MCF 10A (cell line): Measurements from ENCODE around the gene PPDPF. TPM values are rescaled to one million over a fixed set of nuclear protein-coding genes. Genes with fewer than 3 reads are reported as not detected.
"Not testable (repeated sequence)": the region's sequence is repeated elsewhere in the genome, so short reads cannot be mapped to it uniquely, and the experiment has no call there.

Experiments used
- BruUV-seq: library from RNA; stranded (reverse); fragments of 400-500 nt; replicated peaks from 2 replicates; lab custom pipeline; 2021; lab: Mats Ljungman, UMichigan
- CTCF ChIA-PET: fragments of 300-600 bp; sonication (Branson Sonifier 250); formaldehyde crosslinking; extraction: SDS; loops from one replicate; lab custom pipeline; 2021; ENCODE audit warnings: antibody characterized with exemption, inconsistent platforms; lab: Yijun Ruan, JAX
- POLR2A ChIA-PET: fragments of 300-600, 350-650 bp; sonication (Branson Sonifier 250); formaldehyde crosslinking; extraction: SDS; loops from one replicate; lab custom pipeline; 2020; ENCODE audit warnings: antibody characterized with exemption, inconsistent platforms; lab: Yijun Ruan, JAX
- DNase-seq: peaks from one replicate; pipeline ENCODE4 v3.0.0-alpha.2; 2018; ENCODE audit not compliant: unreplicated experiment
- H3K27ac Mint-ChIP-seq: one replicate; pipeline ENCODE4 v1.8.0; 2022; ENCODE audit warnings: mild to moderate bottlenecking, low read depth, mixed read lengths; ENCODE audit not compliant: unreplicated experiment
- H3K27me3 Mint-ChIP-seq: one replicate; pipeline ENCODE4 v1.8.0; 2022; ENCODE audit warnings: mixed read lengths; ENCODE audit not compliant: insufficient read depth, unreplicated experiment
- H3K36me3 Mint-ChIP-seq: one replicate; pipeline ENCODE4 v1.8.0; 2022; ENCODE audit warnings: mild to moderate bottlenecking, moderate library complexity, mixed read lengths; ENCODE audit not compliant: insufficient read depth, unreplicated experiment
- H3K4me1 Mint-ChIP-seq: one replicate; pipeline ENCODE4 v1.8.0; 2022; ENCODE audit warnings: mixed read lengths; ENCODE audit not compliant: insufficient read depth, unreplicated experiment
- H3K4me3 Mint-ChIP-seq: one replicate; pipeline ENCODE4 v1.8.0; 2022; ENCODE audit warnings: mild to moderate bottlenecking, moderate library complexity, mixed read lengths; ENCODE audit not compliant: unreplicated experiment
- H3K9me3 Mint-ChIP-seq: one replicate; pipeline ENCODE4 v1.8.0; 2022; ENCODE audit warnings: mixed read lengths; ENCODE audit not compliant: unreplicated experiment
- intact Hi-C: fragments of 100-400 bp; cut with micrococcal nuclease; formaldehyde crosslinking; loops from 2 replicates; pipeline ENCODE4 v1.14.1; 2022
- total RNA-seq: library from RNA; stranded (reverse); gene quantifications from 2 replicates; pipeline ENCODE4 v1.2.3, GENCODE V29; 2022
- TF ChIP-seq, protein P1 (sequence below): fragments of 200-600 bp; IDR thresholded peaks from one replicate; pipeline ENCODE4 v1.8.0; 2022; ENCODE audit warnings: antibody characterized with exemption, mild to moderate bottlenecking; ENCODE audit not compliant: unreplicated experiment

The PPDPF gene
- total RNA-seq, 1 experiment from 2014 or later, result 315 TPM

DNA sequence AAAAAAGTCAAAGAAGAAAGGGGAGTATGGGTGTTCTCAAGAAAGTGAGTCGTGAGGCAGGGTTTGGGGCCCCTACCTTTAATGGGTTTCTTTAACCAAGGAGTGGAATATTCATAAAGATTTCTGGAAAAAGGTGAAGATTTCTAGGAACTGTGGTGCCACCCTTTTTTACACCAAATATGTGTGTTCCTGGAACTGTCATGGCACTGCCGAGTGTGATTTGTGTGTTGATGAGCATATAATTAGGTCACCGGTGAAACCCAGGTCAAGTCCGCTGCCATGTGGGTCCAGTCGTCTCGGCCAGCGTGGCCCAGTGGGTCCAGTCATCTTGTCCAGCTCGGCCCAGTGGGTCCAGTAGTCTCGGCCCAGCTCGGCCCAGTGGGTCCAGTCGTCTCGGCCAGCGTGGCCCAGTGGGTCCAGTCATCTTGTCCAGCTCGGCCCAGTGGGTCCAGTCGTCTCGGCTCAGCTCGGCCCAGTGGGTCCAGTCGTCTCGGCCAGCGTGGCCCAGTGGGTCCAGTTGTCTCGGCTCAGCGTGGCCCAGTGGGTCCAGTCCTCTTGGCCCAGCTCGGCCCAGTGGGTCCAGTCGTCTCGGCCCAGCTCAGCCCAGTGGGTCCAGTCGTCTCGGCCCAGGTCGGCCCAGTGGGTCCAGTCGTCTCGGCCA is 13.4 kb upstream of the PPDPF start:
- Mint-ChIP-seq H3K36me3 (no peaks in the 10 kb centered on the region), H3K4me3 (no peak overlapping the region), H3K27me3 (peaks cover 32% of the 10 kb centered on the region), H3K4me1 (peaks cover 8% of the 10 kb centered on the region), H3K27ac (no peak overlapping the region), H3K9me3 (no peaks in the 10 kb centered on the region)
- no peak for DNase-seq
- intact Hi-C loops, result no loop called here
- POLR2A ChIA-PET, result no interaction called here
- CTCF ChIA-PET, result interaction anchor here (1.4 kb wide), 1 partner anchor 11 kb away, joined by 12 read pairs; no protein-coding TSS in a partner anchor
- no TSS peak for BruUV-seq
- TF ChIP-seq, protein P1, sequence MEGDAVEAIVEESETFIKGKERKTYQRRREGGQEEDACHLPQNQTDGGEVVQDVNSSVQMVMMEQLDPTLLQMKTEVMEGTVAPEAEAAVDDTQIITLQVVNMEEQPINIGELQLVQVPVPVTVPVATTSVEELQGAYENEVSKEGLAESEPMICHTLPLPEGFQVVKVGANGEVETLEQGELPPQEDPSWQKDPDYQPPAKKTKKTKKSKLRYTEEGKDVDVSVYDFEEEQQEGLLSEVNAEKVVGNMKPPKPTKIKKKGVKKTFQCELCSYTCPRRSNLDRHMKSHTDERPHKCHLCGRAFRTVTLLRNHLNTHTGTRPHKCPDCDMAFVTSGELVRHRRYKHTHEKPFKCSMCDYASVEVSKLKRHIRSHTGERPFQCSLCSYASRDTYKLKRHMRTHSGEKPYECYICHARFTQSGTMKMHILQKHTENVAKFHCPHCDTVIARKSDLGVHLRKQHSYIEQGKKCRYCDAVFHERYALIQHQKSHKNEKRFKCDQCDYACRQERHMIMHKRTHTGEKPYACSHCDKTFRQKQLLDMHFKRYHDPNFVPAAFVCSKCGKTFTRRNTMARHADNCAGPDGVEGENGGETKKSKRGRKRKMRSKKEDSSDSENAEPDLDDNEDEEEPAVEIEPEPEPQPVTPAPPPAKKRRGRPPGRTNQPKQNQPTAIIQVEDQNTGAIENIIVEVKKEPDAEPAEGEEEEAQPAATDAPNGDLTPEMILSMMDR, result no peak

DNA sequence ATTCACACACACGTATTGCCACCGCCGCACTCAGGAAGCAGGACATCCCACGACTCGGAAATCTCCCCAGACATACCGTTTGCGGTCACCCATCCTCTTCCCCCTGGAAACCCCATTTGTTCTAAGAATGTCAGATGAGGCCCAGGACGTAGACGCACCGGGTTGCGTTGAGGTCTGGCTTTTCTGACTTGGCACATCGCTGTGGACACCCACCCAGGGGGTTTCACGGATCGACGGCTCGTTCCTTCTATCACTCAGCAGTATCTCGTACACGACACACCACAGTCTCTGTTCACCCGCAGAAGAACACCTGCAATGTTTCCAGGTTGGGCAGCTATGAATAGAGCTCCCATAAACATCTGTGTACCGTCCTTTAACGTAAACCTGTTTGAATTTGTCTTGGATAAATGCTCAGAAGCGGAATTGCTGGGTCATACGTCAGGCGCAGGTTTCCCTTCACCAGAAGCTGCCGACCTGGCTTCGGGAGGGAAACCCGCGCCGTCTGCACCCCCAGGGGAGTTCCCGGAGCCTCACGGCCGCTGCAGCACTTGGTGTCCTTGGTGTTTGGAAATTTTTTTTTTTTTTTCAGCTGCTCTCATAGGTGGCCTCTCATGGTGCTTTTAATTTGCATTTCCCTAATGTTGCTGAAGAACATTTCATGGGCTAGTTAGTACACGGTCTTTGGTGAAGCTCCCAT is 12.3 kb upstream of the PPDPF start:
- H3K4me3 Mint-ChIP-seq, result no peak overlapping the region
- H3K9me3 Mint-ChIP-seq, result no peaks in the 10 kb centered on the region
- BruUV-seq, result no TSS peak
- no peak for DNase-seq
- H3K27me3 Mint-ChIP-seq, result peaks cover 42% of the 10 kb centered on the region
- intact Hi-C loops, result no loop called here
- no peak overlapping the region for H3K27ac Mint-ChIP-seq
- ChIA-PET POLR2A (interaction anchor here (0.6 to 1.1 kb wide), 2 partner anchors 12 to 27 kb away, joined by 3 to 9 read pairs; partner anchors contain the start of gene PPDPF), CTCF (interaction anchor here (0.7 to 1.4 kb wide), 2 partner anchors 12 to 410 kb away, joined by 6 to 12 read pairs; no protein-coding TSS in a partner anchor)
- no peaks in the 10 kb centered on the region for H3K36me3 Mint-ChIP-seq
- peaks cover 8% of the 10 kb centered on the region for H3K4me1 Mint-ChIP-seq
- TF ChIP-seq, protein P1, result no peak

DNA sequence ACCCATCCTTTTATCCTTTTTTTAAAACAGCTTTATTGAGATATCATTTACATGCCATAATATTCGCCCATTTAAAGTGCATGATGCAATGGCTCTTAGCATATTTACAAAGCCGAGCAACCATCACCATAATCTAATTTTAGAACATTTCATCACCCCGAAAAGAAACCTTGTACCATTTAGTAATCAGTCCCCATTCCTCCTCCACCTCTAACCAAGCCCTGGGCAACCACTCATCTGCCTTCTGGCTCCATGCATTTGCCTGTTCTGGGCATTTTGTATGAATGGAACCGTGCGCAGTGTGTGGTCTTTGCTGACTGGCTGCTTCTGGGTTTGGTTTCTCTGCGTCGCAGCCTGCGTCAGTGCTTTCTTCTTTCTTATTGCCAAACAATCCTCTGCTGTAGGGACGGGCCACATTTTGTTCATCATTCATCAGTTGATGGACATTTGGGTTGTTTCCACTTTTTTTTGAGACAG is 11.4 kb upstream of the PPDPF start:
- H3K36me3 Mint-ChIP-seq, result no peaks in the 10 kb centered on the region
- H3K9me3 Mint-ChIP-seq, result no peaks in the 10 kb centered on the region
- no peak for DNase-seq
- no peak overlapping the region for H3K27ac Mint-ChIP-seq
- peaks cover 8% of the 10 kb centered on the region for H3K4me1 Mint-ChIP-seq
- ChIA-PET CTCF (interaction anchor here (0.7 to 0.9 kb wide), 2 partner anchors 13 to 353 kb away, joined by 3 to 5 read pairs; no protein-coding TSS in a partner anchor), POLR2A (interaction anchor here (1.1 kb wide), 1 partner anchor 12 kb away, joined by 9 read pairs; the partner anchor contains the start of gene PPDPF)
- peaks cover 51% of the 10 kb centered on the region for H3K27me3 Mint-ChIP-seq
- TF ChIP-seq, protein P1, result no peak
- no TSS peak for BruUV-seq
- H3K4me3 Mint-ChIP-seq, result no peak overlapping the region
- intact Hi-C loops, result no loop called here

DNA sequence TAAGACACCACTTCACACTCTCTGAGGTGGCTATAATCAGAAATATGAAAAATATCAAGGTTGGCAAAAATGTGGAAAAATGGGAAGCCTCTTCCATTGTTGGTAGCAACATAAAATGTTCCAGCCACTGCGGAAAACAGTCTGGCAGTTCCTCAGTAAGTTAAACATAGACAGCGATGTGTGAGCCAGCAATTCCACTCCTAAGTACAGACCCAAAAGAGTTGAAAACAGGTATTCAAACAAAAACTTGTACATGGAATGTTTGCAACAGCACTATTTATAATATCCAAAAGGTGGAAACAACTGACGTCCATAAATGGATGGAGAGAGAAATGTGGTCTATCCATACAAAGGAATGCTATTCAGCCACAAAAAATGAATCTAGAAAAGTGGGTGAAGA is 7.4 kb upstream of the PPDPF start:
- no peak for DNase-seq
- no TSS peak for BruUV-seq
- no peak overlapping the region for H3K4me3 Mint-ChIP-seq
- CTCF ChIA-PET, result no interaction called here
- no peaks in the 10 kb centered on the region for H3K9me3 Mint-ChIP-seq
- H3K4me1 Mint-ChIP-seq, result peaks cover 8% of the 10 kb centered on the region
- H3K27ac Mint-ChIP-seq, result no peak overlapping the region
- POLR2A ChIA-PET, result no interaction called here
- TF ChIP-seq, protein P1, result no peak
- peaks cover 51% of the 10 kb centered on the region for H3K27me3 Mint-ChIP-seq
- H3K36me3 Mint-ChIP-seq, result no peaks in the 10 kb centered on the region
- intact Hi-C loops, result no loop called here

DNA sequence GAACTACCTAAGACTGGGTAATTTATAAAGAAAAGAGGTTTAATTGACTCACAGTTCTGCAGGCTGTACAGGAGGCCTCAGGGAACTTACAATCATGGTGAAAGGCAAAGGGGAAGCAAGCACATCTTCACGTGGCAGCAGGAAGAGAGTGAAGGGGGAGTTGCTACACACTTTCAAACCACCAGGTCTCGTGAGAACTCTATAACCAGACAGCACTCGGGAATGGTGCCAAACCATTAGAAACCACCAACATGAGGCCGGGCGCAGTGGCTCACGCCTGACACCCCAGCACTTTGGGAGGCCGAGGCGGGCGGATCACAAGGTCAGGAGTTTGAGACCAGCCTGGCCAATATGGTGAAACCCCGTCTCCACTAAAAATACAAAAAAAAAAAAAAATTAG is 6.0 kb upstream of the PPDPF start:
- CTCF ChIA-PET, BruUV-seq, DNase-seq, H3K9me3 Mint-ChIP-seq, intact Hi-C loops, H3K27ac Mint-ChIP-seq, H3K4me3 Mint-ChIP-seq, H3K4me1 Mint-ChIP-seq, POLR2A ChIA-PET, H3K36me3 Mint-ChIP-seq: not testable (repeated sequence)
- H3K27me3 Mint-ChIP-seq, result peaks cover 44% of the 10 kb centered on the region
